ENCODE measurements around the gene MTR.

MTR gene

GRCh38 chr1:236913371-236914037, 118.4 kb downstream of the MTR start:
- DNase-seq, result no peak

- DNase-seq, result no peak
These were observed 119.3 kb downstream of the MTR start for GRCh38 chr1:236914375-236914774.

GRCh38 chr1:236916131-236916800, 121.2 kb downstream of the MTR start:
- DNase-seq, result no peak

GRCh38 chr1:236917448-236917847, 122.4 kb downstream of the MTR start:
- DNase-seq, result no peak

- no peak for DNase-seq
These were observed 125.3 kb downstream of the MTR start for GRCh38 chr1:236920286-236920894.

- no peak for DNase-seq
These were observed 126.5 kb downstream of the MTR start for GRCh38 chr1:236921610-236922009.

- DNase-seq, result no peak
These were observed 127.1 kb downstream of the MTR start for GRCh38 chr1:236922190-236922589.

- no peak for DNase-seq
These were observed 130.3 kb downstream of the MTR start for GRCh38 chr1:236925386-236925785.

- DNase-seq, result no peak
These were observed 135.4 kb downstream of the MTR start for GRCh38 chr1:236930503-236930902.

- no peak for DNase-seq
These were observed 143.7 kb downstream of the MTR start for GRCh38 chr1:236938760-236939159.

- DNase-seq, result no peak
These were observed 147.3 kb downstream of the MTR start for GRCh38 chr1:236942431-236942830.

- DNase-seq, result no peak
These were observed 149.5 kb downstream of the MTR start for GRCh38 chr1:236944556-236944955.

- no peak for DNase-seq
These were observed 149.9 kb downstream of the MTR start for GRCh38 chr1:236945002-236945401.

GRCh38 chr1:236947794-236948193, 152.7 kb downstream of the MTR start:
- DNase-seq, result no peak

GRCh38 chr1:236948381-236948780, 153.3 kb downstream of the MTR start:
- no peak for DNase-seq

- DNase-seq, result no peak
These were observed 153.9 kb downstream of the MTR start for GRCh38 chr1:236948996-236949395.

- DNase-seq, result no peak
These were observed 155.3 kb downstream of the MTR start for GRCh38 chr1:236950365-236950764.

GRCh38 chr1:236951672-236952071, 156.6 kb downstream of the MTR start:
- no peak for DNase-seq

GRCh38 chr1:236952246-236953003, 157.3 kb downstream of the MTR start:
- DNase-seq, result no peak

GRCh38 chr1:236953151-236953700, 158.1 kb downstream of the MTR start:
- DNase-seq, result no peak

Data from CD4-positive, alpha-beta T cell treated with Interleukin-10 for 1 hour (primary cell).